ENCODE results near the gene KSR1.

- no peak for TF ChIP-seq POLR2A (IDR thresholded peaks at IDR 0.05)
- peak in 1 of 5 experiments; percentile 6 for TF ChIP-seq CTCF (IDR thresholded peaks at IDR 0.05 in 4 of 5, conservative IDR thresholded peaks at IDR 0.05 in 1 of 5)
These were observed 137.6 kb downstream of the KSR1 start for GRCh38 chr17:27593857-27594255.

All from gastrocnemius medialis (tissue), 4 donors.